GM18951 (cell line): Measurements from ENCODE around the gene FAM228B.
"Not testable (repeated sequence)": the region's sequence is repeated elsewhere in the genome, so short reads cannot be mapped to it uniquely, and the experiment has no call there.

Source experiments
- POLR2A ChIP-seq: IDR thresholded peaks from 4 replicates; pipeline ENCODE4 v1.6.1; 2011; ENCODE audit warnings: mild to moderate bottlenecking; ENCODE audit not compliant: insufficient read length, insufficient read depth; ENCODE audit errors: extremely low read depth
- in situ Hi-C: fragments of 300-500 bp; cut with MboI; formaldehyde crosslinking; loops from one replicate; pipeline ENCODE4 v1.12.0; 2022; ENCODE audit warnings: low sequenced_read_pairs, mixed read lengths, inconsistent platforms; ENCODE audit not compliant: unreplicated experiment

FAM228B gene

GRCh38 chr2:24086241-24086640, 37.0 kb upstream of the FAM228B start:
- in situ Hi-C loops = no loop called here
- TF ChIP-seq POLR2A = no peak

DNA sequence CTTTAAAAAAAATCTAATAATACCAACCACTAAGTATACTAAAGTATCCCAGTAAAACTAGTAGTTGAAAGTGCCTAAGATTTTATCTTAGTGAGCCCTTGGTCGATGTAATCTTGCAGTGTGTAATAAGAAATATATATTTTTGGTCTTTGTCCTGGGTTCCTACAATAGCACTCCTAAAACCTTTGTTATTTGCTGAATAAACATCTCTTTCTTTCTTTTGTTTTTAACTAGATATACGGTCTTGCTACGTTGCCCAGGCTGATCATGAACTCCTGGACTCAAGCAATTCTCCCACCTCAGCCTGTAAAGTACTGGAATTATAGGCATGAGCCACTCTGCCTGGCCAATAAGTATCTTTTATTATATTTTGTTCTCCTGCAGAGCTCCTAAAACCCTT, 36.2 kb upstream of the FAM228B start:
- in situ Hi-C loops = no loop called here
- TF ChIP-seq POLR2A = no peak

DNA sequence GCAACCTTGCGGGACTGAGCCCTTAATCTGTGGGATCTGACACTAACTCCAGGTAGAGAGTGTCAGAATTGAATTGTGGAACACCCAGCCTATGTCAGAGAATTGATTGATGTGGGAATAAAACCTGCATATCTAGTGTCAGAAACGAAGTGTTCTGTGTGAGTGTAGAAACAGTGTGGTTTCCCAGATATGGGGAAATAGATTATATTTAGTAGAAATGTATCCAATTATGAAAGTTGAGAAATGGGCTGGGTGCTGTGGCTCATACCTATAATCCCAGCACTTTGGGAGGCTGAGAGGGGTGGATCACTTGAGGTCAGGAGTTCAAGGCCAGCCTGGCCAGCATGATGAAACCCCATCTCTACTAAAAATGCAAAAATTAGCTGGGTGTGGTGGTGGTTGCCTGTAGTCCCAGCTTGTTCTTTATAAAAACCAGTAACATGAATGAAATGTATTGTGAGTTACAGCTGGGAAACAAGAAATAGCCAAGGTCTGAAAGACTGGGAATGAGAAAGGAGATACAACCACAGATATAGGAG, 34.4 kb upstream of the FAM228B start:
- in situ Hi-C loops = no loop called here
- no peak for TF ChIP-seq POLR2A

- in situ Hi-C loops = not testable (repeated sequence)
These were observed 30.0 kb upstream of the FAM228B start for GRCh38 chr2:24093270-24093669.

GRCh38 chr2:24095171-24095677, 28.0 kb upstream of the FAM228B start:
- in situ Hi-C loops = not testable (repeated sequence)

GRCh38 chr2:24100732-24101131, 22.5 kb upstream of the FAM228B start:
- in situ Hi-C loops = not testable (repeated sequence)

- TF ChIP-seq POLR2A = no peak
- in situ Hi-C loops = no loop called here
These were observed 21.3 kb upstream of the FAM228B start for GRCh38 chr2:24101992-24102391.

DNA sequence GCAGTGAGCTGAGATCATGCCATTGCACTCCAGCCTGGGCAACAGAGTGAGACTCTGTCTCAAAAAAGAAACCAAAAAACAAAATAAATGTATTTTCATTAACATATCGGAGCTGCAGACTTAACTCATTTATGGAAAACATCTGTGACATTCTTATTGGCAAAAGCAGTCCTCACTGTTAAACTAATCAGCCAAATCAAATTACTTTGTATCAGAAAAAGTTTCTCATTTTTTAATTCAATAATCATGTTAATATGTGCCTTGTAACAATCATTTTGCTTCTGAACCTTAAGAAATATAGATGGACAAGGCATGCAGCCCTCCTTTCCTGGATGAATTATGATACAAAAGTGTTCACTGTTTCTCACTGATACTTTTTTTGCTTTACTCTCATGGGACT, 20.6 kb upstream of the FAM228B start:
- in situ Hi-C loops = no loop called here
- no peak for TF ChIP-seq POLR2A

DNA sequence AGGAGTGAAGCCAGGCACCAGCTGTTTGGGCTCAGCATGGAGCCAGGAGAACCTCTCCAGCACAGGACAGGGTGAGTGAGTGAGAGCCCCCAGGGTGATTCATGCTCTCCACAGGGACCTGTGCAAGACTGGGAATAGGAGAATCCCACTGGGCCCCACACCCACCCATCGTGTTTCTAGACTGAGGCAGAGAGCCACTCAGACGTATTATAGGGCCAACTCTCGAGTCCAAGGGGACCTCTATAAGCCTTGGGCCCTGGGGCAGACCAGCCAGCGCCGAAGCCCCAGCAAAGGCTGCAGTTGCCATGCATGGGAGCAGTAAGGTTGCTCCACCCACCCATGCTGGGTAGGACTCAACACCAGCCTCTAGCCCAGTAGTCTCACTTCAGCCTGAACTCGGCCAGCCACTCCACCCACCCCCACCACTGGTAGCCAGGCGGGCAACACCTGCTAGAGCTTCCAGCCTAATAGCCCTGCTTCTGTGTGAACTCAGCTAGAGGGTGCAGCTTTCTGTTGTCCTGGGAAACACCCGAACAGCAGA, 19.1 kb upstream of the FAM228B start:
- in situ Hi-C loops = no loop called here

GRCh38 chr2:24104906-24105305, 18.4 kb upstream of the FAM228B start:
- TF ChIP-seq POLR2A = no peak
- in situ Hi-C loops = no loop called here

More for the DNA sequence above, 19.1 kb upstream of the FAM228B start:
- no peak for TF ChIP-seq POLR2A

- no peak for TF ChIP-seq POLR2A
- in situ Hi-C loops = no loop called here
These were observed 17.5 kb upstream of the FAM228B start for GRCh38 chr2:24105816-24106215.

- no peak for TF ChIP-seq POLR2A
- in situ Hi-C loops = no loop called here
These were observed 16.5 kb upstream of the FAM228B start for GRCh38 chr2:24106786-24107185.

GRCh38 chr2:24107336-24107735, 15.9 kb upstream of the FAM228B start:
- in situ Hi-C loops = no loop called here
- no peak for TF ChIP-seq POLR2A

DNA sequence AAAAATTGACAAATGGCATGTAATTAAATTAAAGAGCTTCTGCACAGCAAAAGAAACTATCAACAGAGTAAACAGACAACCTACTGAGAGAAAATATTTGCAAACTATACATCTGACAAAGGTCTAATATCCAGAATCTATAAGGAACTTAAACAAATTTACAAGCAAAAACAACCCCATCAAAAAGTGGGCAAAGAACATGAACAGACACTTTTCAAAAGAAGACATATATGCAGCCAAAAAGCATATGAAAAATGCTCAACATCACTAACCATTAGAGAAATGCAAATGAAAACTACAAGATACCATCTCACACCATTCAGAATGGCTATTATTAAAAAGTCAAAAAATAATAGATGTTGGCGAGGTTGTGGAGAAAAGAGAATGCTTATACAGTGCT, 13.8 kb upstream of the FAM228B start:
- in situ Hi-C loops = not testable (repeated sequence)

- in situ Hi-C loops = no loop called here
- no peak for TF ChIP-seq POLR2A
These were observed 12.5 kb upstream of the FAM228B start for GRCh38 chr2:24110660-24111303.
